NCI-H1417 treated with DMSO at 0.1 percent for 48 hours (cell line): ENCODE results near the gene CENPW.

Source experiments
- DNase-seq: peaks from one replicate; lab custom pipeline; 2025; lab: John Stamatoyannopoulos, UW

CENPW gene

GRCh38 chr6:126339796-126340609, at the start of gene CENPW:
Gene CENPW, plus strand, starts transcription at chr6:126340115. Its CDS starts 159 bp downstream, at chr6:126340274.
- DNase-seq: peak; percentile 20

- no peak for DNase-seq
Observed at GRCh38 chr6:126293891-126294524, 45.9 kb upstream of the CENPW start.

- DNase-seq: no peak
Observed at GRCh38 chr6:126300126-126300525, 39.8 kb upstream of the CENPW start.

DNA sequence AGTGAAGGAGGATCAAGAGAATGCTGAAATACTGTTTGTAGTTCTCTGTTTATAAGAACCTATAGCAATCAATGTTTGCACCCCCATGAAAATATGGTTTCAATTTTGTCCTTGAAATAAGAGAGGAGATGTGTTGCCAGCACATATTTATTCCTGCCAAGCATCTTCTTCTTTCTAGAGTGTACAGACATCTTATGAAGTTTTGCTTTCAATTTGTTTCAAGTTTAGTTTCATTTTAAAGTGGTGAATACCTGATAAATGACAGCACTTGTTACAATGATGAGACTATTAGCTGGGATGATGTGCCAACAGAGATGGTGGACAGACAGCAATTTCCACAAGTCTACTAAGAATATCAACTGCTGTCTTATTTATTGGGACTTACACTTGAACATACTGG, 39.2 kb upstream of the CENPW start:
- no peak for DNase-seq

DNA sequence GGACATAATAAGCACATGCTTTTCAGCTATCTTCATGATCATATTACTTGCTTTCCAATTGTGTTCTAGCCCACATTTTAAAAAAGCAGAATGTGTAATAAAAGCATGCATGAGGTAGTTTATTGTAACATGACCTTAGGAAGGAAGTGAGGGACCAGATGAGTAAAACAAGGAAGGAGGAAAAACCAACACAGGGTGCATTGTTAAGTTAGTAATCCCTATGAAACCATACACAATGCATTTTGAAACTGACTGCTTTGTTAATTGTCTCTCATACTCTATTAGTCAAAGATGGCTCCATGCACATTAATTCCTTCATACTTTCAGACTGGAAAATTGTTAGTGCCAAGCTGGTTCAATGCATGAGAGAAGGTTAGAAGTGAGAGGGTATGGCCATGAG, 37.7 kb upstream of the CENPW start:
- DNase-seq: no peak

- no peak for DNase-seq
Observed at GRCh38 chr6:126307849-126308248, 32.1 kb upstream of the CENPW start.

GRCh38 chr6:126308362-126308761, 31.6 kb upstream of the CENPW start:
- DNase-seq: no peak

DNA sequence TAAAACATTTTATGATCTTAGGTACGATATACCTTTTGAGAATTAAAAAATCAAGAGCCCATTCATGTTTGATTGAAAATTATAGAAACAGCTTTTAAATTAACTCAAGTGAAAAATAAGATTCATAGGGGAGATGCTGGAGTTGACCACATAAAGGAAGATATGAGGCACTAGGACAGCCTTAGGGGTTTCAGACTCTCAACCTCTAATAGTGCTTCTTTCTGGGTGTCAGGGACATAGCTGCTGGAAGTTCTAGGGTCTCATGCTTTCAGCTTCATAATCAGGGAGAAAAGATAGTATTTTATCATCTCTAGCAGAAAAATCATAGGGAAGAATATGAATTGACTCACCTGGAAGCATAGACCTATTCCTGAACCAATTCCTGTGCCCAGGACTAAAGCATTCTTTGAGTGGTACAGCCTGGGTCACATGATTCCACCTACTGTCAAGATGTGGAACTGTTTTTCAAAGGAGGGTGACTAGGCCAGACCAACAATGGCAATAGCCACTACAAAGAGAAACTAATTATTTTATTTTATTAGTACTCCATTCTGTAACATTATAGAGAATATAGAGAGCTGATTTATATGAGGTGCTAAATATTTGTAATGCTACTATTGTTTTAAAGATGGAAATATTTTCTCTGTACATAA, 27.8 kb upstream of the CENPW start:
- no peak for DNase-seq

GRCh38 chr6:126313941-126314340, 26.0 kb upstream of the CENPW start:
- DNase-seq: no peak

DNA sequence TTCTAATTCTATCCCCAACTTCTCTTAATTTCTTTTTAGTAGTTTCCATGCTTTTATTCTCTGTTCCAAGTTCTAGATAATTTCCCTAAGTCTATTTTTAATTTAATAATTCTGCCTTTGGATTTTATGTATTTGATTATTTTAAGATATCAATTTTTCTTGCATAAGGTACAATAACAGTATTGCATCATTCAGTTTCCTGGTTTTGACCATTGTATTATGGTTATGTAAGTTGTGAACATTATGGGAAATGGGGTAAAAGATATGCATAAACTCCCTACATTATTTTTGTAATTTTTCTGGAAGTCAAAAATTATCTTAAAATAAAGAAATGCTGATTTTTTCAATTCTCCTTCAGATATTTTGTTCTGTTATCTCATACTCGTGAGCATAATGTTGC, 21.1 kb upstream of the CENPW start:
- DNase-seq: no peak

- no peak for DNase-seq
Observed at GRCh38 chr6:126333729-126334128, 6.2 kb upstream of the CENPW start.

- no peak for DNase-seq
Observed at GRCh38 chr6:126335210-126335609, 4.7 kb upstream of the CENPW start.

- no peak for DNase-seq
Observed at GRCh38 chr6:126337323-126337722, 2.6 kb upstream of the CENPW start.

DNA sequence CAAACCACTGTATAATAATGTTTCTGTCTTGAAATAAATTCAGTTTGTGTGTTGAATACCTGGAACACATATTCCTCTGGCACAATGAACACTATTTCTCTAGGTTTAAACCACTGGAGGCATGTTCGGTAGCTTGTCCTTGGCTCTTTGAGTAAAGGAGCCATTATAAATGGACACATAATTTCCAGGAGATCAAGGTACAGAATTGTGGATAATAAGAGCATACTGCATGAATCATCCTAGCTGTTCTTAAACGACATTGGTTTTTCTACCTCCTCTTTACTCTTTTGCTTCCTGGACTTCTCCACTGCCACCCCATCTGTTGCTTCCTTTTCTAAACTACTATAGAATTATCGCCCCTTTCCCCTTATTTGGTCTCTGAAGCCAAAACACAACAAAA, 1.2 kb downstream of the CENPW start:
- no peak for DNase-seq

GRCh38 chr6:126344181-126344580, 4.3 kb downstream of the CENPW start:
- DNase-seq: no peak

DNA sequence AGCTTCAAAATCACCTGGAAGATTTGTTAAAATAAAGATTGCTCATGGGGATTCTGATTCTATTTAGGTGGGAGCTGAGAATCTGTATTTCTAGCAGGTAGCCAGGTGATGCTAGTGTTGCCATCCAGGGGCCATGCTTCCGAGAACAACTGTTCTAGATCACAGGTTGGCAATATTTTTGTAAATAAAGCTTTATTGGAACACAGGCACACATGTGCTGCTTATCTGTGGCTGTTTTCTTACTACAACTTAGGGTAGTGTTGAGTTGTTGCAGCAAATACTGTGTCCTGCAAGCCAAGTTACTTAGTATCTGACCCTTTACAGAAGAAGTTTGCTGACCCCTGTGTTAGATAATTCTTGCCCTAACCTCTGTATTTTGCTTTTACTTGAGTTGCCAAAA, 12.0 kb downstream of the CENPW start:
- no peak for DNase-seq

DNA sequence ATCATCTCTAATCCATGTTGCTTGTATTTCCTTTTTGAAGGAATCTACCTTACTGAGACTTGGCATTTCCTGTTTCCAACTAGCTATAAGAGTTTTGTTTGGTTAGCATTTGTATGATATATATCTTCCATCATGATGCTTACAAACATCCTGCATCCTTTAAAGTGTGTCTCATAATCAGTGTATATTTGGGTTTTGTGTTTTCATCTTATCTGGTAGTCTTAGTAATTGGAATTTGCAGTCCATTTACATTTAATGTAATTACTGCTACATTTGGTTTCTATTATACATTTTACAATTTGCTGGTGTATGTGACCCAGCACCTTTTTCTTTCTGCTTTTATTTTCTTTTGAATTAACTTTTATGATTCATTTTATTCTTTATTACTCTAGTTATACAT, 12.6 kb downstream of the CENPW start:
- DNase-seq: no peak

DNA sequence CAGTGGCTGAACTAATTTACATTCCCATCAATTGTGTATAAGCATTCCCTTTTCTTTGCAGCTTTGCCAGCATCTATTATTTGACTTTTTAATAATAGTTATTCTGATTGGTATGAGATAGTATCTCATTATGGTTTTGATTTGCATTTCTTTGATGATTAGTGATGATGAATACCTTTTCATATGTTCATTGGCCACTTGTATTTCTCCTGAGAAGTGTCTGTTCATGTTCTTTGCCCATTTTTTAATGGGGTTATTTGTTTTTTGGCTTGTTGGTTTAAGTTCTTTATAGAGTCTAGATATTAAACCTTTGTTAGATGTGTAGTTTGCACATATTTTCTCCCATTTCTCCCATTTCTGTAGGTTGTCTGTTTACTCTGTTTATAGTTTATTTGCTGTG, 16.6 kb downstream of the CENPW start:
- DNase-seq: no peak

GRCh38 chr6:126359936-126360537, 20.1 kb downstream of the CENPW start:
- DNase-seq: no peak

DNA sequence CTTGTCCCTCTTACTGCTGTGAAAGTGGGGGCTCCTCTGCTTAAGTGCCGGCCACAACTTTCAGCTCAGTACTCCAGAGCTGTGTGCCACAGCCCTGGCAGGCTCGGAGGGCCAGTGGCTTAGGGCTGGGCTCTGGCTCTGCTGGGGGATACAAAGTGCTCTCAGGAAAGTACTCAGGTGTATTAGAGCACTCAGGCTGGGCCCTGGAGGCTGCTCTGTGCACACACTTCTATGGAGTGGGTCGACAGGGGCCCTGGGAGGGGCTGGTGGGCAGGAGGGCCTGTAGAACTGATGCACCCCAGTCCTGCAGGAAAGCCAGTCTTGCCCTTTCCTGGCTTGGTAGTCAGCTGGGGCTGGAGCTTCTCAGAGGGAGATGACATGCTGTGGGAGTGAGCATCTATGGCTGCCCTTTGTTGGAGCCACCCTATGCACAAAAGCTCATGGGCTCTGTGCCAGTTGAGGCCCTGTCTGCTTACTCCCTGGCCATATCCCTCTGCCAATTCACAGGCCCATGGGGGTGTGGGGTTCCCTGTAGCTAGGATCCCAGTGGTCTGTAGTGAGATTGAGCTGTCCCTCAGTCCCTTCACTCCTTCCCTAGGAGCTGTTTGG, 22.0 kb downstream of the CENPW start:
- no peak for DNase-seq

GRCh38 chr6:126367849-126368248, 27.9 kb downstream of the CENPW start:
- DNase-seq: no peak

DNA sequence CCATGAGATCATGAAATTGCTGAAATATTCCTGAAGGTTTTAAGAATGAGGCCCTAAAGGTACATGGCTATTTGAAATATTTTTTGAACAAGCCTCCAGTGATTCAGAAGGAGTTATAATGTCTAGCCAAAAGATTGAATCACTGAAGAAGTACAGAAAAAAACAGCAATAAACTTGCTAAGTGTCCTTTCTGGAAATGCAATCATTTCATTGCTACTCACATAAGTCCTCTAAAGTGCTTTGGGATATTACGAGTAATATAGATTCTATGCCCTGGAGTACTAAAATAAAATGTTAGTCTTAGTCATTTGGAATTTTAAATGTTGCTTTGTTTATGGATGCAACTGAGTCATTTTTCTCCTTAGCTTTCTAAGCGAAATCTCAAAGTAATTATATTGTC, 32.7 kb downstream of the CENPW start:
- DNase-seq: no peak
